Measurements from ENCODE around the gene IRX4. TPM values are rescaled to one million over a fixed set of nuclear protein-coding genes. Genes with fewer than 3 reads are reported as not detected.

The IRX4 gene
- polyA plus RNA-seq, 1 of the 3 experiments (the other 2 are of a cell fraction) = not detected

- Histone ChIP-seq H3K9ac (no peak overlapping the region), H3K9me2 (no peaks in the 10 kb centered on the region), H2AFZ (ENCODE audit: low read depth) (no peak overlapping the region), H3K4me1 (ENCODE audit: control insufficient read depth in 1 of 2, insufficient read depth in 2 of 2, low read depth in 1 of 2, low read length in 1 of 2) (no peaks in the 10 kb centered on the region), H3K27ac (ENCODE audit: low read depth in 2 of 2, low read length in 1 of 2) (no peak overlapping the region), H3K4me3 (ENCODE audit: low read depth in 2 of 2, low read length in 1 of 2) (no peak overlapping the region), H3K79me2 (ENCODE audit: insufficient read depth) (no peaks in the 10 kb centered on the region), H3K27me3 (ENCODE audit: insufficient read depth) (peaks cover 85% of the 10 kb centered on the region), H3F3A (replicated peaks; ENCODE audit: insufficient read depth) (no peaks in the 10 kb centered on the region), H3K36me3 (replicated peaks in 1 of 2; ENCODE audit: control insufficient read depth in 1 of 2, insufficient read depth in 2 of 2, low read length in 1 of 2) (no peaks in the 10 kb centered on the region), H4K20me1 (ENCODE audit: insufficient read depth) (0 out of 2 replicates have a peak, but pooled peaks cover 4% of the 10 kb centered on the region), H3K4me2 (no peak overlapping the region), H3K9me3 (no peaks in the 10 kb centered on the region)
- no peak for DNase-seq
- ChIA-PET POLR2A (no interaction called here), CTCF (no interaction called here)
- WGBS (ENCODE audit: low lambda C conversion rate) = 13% methylated on average over 16 of the region's 19 CpGs
- TF ChIP-seq MXI1 (IDR thresholded peaks at IDR 0.05; ENCODE audit: low read depth, low read length) (no peak), TAF1 (IDR thresholded peaks at IDR 0.05; ENCODE audit: borderline replicate concordance, low read depth, low read length) (no peak), EZH2phosphoT487 (IDR thresholded peaks at IDR 0.05; ENCODE audit: borderline replicate concordance, low read depth) (no peak), RAD21 (IDR thresholded peaks at IDR 0.05; ENCODE audit: low read length) (no peak), NFIC (IDR thresholded peaks at IDR 0.05; ENCODE audit: borderline replicate concordance) (no peak), GATA2 (CRISPR knock-in tag; IDR thresholded peaks at IDR 0.05) (no peak)
Measured at GRCh38 chr5:1885404-1885755, 2.7 kb upstream of the IRX4 start.

- Histone ChIP-seq H3K9ac (no peak overlapping the region), H3K27me3 (ENCODE audit: insufficient read depth) (peaks cover 85% of the 10 kb centered on the region), H3K9me2 (no peaks in the 10 kb centered on the region), H3K27ac (ENCODE audit: low read depth in 2 of 2, low read length in 1 of 2) (no peak overlapping the region), H2AFZ (ENCODE audit: low read depth) (no peak overlapping the region), H3K4me2 (no peak overlapping the region), H3K4me3 (ENCODE audit: low read depth in 2 of 2, low read length in 1 of 2) (no peak overlapping the region), H3K4me1 (ENCODE audit: control insufficient read depth in 1 of 2, insufficient read depth in 2 of 2, low read depth in 1 of 2, low read length in 1 of 2) (no peaks in the 10 kb centered on the region), H3K9me3 (no peaks in the 10 kb centered on the region), H3K36me3 (replicated peaks in 1 of 2; ENCODE audit: control insufficient read depth in 1 of 2, insufficient read depth in 2 of 2, low read length in 1 of 2) (no peaks in the 10 kb centered on the region), H3K79me2 (ENCODE audit: insufficient read depth) (no peaks in the 10 kb centered on the region), H3F3A (replicated peaks; ENCODE audit: insufficient read depth) (no peaks in the 10 kb centered on the region), H4K20me1 (ENCODE audit: insufficient read depth) (0 out of 2 replicates have a peak, but pooled peaks cover 4% of the 10 kb centered on the region)
- POLR2A ChIA-PET = no interaction called here
- CTCF ChIA-PET = no interaction called here
- no peak for TF ChIP-seq TCF12 (IDR thresholded peaks at IDR 0.05)
- no peak for TF ChIP-seq RCOR1 (IDR thresholded peaks at IDR 0.05; ENCODE audit: low read length)
- no peak for TF ChIP-seq POLR2AphosphoS5 (IDR thresholded peaks at IDR 0.05; ENCODE audit: low read depth, low read length)
- TF ChIP-seq EZH2phosphoT487 (IDR thresholded peaks at IDR 0.05; ENCODE audit: borderline replicate concordance, low read depth) = no peak
- TF ChIP-seq IRF3 (IDR thresholded peaks at IDR 0.05; ENCODE audit: low read depth, low read length) = no peak
- TF ChIP-seq GATA2 (CRISPR knock-in tag; IDR thresholded peaks at IDR 0.05) = no peak
- TF ChIP-seq FOXJ3 (CRISPR knock-in tag; IDR thresholded peaks at IDR 0.05) = no peak
- no peak for TF ChIP-seq RFX5 (IDR thresholded peaks at IDR 0.05; ENCODE audit: low read length)
- no peak for TF ChIP-seq TAF1 (IDR thresholded peaks at IDR 0.05; ENCODE audit: borderline replicate concordance, low read depth, low read length)
- TF ChIP-seq TEAD4 (IDR thresholded peaks at IDR 0.05; ENCODE audit: borderline replicate concordance, insufficient read depth) = no peak
- no peak for TF ChIP-seq MEF2A (IDR thresholded peaks at IDR 0.05; ENCODE audit: borderline replicate concordance, low read depth)
- WGBS (ENCODE audit: low lambda C conversion rate) = 18% methylated on average over 17 of the region's 24 CpGs
- no peak for DNase-seq
Measured at GRCh38 chr5:1884678-1885403, 2.1 kb upstream of the IRX4 start.

Data from SK-N-SH (cell line).